Activated CD8-positive, alpha-beta memory T cell treated with anti-CD3 and anti-CD28 coated beads, Interleukin-2, amount 50 U/mL, for 4 hours (primary cell): ENCODE results near the gene SYNGR3.
"Not testable (repeated sequence)": the region's sequence is repeated elsewhere in the genome, so short reads cannot be mapped to it uniquely, and the experiment has no call there.

Experiments used
- DNase-seq: peaks from one replicate; pipeline ENCODE4 v3.0.0-alpha.2; 2020

The SYNGR3 gene, protein sequence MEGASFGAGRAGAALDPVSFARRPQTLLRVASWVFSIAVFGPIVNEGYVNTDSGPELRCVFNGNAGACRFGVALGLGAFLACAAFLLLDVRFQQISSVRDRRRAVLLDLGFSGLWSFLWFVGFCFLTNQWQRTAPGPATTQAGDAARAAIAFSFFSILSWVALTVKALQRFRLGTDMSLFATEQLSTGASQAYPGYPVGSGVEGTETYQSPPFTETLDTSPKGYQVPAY

DNA sequence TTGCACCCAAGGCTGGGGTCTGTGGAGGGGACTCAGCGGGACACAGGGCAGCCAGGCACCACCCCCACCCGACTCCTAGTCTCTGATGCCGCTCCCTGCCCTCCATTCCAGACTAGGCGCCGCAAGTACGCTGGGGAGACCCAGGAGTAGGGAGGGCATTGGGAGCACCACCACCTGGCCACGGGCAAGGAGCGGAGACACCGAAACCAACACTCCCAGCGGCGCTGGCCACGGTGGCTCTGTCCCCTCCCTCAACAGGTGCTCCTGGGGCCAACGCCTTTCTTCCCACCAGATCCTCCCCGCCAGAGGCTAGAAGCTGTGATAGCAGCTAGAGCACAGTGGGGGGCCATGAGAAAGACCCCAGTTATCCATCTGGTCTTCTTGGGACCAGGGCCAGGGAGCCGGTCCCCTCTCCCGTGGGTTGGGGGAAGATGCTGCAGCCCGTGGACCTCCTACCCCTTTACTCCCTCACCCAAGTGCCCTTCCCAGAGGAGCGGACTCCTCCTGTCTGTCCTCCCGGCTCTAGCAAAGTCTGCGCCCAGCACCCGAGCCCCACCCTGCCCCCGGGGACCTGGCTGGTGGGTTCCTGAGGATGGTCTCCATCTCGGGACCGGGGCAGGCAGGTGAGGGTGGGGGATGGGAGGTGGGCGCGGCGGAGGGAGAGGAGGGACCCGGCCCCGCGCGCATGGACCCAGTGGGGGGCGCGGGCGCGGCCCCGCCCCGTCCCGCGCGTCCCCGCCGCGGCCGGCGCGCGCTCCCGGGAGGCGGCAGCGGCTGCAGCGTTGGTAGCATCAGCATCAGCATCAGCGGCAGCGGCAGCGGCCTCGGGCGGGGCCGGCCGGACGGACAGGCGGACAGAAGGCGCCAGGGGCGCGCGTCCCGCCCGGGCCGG lies at the start of gene SYNGR3:
Gene SYNGR3 (plus strand): TSS at position 762 of the 892 bp plus-strand sequence. CDS start 133 bp downstream, outside the sequence.
- no peak for DNase-seq

DNA sequence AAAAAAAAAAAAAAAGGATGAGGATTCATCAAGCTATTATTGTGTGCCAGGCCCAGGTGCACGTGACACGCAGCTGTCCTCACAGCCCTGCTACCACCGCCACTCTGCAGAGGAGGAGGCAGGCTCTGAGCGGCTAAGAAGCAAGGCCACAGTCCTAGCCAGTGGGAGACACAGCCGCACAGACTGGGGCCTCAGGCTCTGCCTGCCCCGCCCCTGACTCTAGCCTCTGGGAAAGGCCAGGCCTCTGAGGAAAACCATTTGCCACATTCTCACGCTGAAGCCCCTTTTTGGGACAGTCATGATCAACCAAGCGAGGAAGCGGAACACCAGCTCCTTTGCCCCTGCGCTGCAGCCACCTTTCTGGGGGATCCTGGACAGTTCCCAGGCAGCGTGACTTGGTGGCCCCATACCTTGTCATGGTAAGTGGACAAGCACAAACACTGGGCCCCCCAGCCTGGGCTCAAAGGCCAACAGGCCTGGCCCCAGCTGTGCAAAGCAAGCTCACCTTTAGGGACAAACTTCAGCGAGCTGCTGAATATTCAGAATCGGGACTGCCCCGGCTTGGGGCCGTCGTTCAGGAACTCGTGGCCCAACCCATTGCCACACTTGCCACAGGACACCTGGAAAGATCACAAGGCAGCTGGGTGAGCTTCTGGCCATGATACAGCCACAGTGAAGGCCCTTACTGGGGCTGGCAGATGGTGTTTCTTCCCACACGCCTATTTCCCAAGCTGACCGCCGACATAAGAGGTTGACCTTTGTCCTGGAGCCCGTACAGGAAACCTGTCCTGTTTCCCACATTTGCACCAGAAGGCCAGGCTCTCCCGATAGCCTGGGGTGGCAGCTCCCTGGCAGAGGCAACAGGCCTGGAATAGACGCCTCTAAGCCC lies 49.3 kb upstream of the SYNGR3 start:
- DNase-seq = no peak

DNA sequence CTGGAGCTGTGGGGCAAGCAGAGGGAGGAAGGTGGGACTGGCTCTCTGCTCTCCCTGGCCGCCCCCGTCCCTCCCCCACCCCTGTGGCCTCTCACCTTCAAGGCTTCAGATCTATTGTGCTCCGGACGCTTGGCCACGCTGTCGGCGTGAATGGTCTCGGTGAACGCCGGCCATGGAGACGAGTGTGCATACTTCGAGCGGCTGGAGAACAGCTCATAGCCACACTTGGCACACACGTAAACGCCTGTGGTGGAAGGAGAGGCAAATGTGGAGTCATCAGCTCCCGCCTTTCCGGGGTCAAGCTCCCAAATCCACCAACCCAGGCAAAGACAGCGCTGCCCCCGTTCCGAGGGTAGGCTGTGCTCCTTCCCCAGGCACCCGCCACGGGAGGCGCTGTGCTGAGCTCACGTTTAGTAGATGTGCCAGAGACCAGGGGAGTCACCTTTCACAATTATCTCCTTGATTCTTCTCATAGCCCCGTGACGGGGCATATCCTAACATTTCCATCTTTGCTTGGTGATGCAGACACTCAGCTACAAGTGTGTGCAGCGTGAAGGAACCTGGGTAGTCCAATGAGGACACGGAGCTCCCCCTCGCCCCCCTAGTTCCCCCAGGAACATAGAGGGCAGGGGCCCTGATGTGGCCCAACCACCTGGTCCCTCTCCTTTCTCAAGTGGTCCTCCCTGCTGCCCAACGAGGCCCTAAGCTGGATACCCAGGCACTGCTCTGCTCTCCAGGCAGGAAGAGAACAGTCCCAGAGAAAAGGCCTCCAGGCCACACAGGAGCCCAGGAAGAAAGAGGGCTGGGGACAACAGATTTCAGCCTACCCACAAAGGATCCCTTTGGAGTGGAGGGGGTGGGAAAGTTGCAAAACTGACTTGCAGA lies 48.4 kb upstream of the SYNGR3 start:
- no peak for DNase-seq

DNA sequence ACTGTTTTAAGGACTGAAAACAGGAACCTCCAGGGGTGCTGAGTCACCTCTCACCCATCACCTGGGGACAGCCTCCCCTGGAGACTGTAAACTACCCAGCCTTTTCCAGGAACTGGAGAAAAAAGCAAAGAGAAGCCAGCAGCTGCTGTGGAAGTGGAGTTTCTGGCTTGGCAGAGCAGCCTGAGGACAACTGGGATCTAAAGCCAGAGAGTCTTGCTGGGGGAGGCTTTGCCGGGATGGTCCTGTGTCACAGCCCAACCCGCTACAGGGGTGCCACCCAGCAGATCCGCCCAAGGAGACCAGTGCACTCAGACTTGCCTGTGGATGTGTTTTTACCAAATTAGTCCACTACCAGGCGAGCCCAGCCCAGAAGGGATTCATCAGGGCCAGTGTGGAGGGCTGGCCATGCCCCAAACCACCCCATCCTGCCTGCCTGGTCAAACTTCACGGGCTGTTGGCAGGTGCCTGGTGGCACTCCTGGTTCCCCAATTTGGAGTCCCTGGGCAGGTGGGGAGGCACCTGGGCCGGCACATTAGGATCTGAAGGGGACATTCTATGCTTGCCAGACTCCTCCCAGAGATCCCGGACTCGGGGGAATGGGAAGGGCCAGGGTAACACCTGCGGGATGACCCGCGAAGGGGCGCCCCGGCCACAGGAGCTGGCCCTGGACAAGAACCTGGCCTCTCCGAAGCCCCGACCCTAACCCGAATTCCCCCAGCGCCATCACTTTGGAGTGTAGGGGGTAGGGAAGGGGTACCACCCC lies 47.5 kb upstream of the SYNGR3 start:
- no peak for DNase-seq

DNA sequence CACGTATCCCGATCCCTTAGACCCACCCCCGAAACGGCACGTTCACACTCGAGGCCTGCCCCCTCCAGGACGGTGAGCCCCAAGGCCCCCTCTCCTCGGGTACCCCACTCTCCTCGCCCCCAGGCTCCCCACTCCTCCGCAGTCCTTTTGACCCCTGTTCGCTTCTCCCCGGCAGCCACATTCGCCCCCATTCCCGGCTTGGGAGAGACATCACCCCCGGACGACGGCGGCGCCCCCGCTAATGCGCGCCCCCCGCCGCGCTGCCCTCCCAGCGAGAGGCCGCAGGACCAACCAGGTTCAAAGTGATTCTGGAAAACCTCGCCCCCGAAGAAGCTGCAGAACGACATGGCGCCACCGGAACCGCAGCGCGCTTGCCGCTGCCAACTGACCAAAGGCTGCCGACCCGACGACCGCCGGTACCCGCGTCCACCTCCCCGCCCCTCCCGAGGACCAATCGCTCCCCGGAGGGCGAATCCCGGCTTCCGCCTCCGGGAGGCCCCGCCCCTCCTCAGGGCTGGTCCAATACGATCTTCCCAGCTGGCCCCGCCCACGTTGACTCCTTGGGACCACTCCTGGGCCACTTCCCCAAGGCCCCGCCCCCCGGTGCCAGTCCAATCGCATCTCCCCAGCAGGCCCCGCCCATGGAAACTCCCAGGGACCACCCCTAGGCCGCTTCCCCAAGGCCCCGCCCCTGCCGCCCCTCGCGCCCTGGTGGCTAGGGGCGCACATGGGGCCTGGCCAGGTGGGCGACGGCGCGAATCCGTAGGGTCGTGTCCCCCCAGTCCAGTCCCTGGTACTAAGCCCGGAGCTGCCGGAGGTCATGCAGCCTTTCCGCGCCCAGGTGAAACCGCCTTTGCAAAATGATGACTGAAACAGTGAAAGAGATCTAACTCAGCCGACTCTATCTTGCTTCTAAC lies 46.7 kb upstream of the SYNGR3 start, which contains the start of gene MSRB1:
Gene MSRB1 (minus strand): TSS at position 390 of the 917 bp plus-strand sequence. CDS start 43 bp downstream, at position 347.
- peak; percentile 99 for DNase-seq

DNA sequence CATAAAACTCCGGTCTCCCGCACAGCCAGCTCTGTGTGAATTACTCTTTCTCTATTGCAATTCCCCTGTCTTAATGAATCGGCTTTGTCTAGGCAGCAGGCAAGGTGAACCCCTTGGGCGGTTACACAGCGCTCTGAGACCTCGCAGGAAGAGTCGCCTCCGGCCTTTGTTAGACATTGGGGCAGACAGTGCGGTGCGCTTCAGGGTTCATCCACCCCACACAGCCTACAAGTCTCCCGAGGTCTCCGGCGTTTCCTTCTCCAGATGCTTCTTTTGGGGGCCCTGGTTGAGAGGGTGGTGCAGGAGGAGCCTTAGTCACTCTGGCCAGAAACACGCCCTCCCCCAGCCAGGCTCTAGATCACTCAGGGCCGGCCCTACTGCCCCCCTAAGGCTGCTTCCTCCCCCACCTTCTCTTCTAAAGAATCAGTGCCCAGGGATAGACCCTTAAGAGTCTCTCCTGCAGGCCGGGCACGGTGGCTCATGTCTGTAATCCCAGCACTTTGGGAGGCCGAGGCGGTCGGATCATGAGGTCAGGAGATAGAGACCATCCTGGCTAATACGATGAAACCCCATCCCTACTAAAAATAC lies 45.1 kb upstream of the SYNGR3 start:
- DNase-seq = no peak

DNA sequence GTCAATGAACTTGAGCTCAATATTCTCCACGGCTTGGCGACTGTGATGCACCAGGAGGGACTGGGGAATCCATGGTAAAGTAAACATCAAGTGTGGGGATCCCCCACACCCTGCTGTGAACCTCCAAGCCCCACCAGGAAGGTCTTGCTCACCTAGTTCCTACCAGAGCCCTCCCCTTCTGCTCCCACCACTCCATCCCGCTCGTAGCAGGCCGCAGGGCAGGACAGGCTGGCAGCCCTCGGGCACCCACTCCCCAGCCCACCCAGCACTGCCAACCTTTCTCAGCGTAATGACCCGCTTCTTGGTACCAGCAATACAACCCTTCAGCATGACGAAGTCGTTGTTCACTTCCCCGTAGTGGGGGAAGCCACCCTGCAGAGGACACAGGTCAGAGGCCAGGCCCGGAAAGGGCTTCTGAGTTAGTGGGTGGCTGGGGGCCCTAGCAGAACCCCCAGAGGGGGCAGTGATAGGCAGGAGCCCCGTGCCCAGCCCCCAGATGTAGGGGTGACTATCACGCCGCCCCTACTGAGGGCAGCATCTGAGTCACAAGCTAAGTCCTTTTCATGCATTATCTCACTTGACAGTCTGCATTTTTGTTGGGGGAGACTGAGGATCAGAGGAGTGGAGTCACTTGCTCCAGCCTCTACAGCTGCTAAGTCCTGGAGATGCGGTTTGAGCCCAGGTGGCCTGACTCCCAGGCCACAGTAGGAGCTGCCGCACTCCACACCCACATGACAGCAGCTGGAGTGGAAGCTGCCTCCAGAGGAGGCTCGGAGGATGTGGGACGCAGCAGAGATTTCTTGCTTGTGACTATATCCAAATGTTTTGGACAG lies 44.0 kb upstream of the SYNGR3 start:
- DNase-seq = no peak

DNA sequence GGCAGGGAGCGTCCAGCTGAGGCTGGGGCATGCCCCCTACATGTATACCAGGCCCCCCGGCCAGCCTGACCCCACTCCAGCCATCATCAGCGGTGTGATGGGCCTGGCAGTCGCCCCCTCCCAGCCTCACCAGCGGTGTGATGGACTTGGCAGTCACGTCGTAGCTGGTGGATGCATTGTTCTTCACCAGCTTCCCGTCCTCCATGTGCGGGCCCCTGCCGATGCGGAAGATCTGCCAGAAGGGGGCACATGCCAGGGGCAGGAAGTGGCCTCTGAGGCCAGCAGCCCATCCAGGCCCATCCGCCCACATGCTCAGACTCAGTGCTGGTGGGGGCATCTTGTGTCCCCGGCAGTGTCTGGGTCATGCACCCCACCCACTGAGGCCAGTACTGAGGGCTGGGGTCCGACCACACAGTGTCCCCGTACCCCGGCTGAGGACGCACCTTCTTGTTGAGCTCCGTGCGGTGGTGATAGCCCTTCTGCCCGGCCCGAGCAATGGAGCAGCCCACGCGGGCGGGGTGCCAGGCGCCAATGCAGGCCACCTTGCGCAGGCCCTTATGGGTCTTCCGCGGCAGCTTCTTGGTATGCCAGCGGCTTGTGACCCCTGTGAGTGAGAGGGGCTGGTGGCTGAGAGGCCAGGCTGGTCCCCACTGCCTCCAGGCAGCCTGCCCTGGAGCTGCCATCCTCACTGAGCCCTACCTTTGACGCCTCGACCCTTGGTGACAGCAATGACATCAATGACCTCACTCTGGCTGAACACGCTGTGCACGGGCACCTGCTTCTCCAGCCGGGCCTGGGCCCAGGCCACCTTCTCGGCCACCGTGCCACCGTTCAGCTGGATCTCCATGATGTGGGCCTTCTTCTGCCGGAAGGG lies 43.0 kb upstream of the SYNGR3 start:
- no peak for DNase-seq

DNA sequence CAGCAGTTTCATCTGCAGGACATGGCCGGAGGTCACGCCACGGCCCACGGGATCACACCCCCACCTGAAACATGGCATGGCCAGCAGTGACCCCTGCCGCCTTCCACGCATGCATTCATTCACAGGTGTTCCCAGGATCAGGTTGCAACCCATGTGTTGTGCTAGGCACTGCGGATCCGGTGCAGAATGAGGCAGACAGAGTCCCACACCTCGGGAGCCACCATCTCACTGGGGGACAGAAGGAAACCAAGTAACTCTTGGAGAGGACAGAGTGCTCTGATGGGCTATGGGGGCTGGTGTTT lies 42.5 kb upstream of the SYNGR3 start:
- no peak for DNase-seq

DNA sequence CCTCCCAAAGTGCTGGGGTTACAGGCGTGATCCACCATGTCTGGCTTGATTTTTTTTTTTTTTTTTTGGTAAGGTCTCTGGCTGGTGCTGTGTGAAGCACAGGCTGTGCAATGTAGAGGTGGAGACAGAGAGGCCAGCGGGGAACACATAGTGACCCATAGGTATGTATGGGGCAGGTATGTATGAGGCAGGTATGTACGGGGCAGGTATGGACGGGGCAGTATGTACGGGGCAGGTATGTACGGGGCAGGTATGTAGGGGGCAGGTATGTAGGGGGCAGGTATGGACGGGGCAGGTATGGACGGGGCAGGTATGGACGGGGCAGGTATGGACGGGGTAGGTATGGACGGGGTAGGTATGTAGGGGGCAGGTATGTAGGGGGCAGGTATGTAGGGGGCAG lies 40.3 kb upstream of the SYNGR3 start:
- no peak for DNase-seq

DNA sequence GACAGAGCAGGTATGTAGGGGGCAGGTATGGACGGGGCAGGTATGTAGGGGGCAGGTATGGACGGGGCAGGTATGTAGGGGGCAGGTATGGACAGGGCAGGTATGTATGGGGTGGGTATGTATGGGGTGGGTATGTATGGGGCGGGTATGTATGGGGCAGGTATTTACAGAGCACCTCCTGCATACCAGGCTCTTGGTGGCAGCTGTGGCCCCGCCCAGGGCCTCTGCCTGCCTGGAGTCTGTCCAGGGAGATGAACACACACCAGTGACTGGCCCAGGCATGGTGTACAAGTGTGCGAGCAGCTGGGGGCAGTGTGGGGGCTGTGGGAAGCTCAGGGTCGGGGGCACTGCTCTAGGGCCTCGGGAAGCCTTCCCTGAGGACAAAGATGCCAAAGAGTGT lies 39.7 kb upstream of the SYNGR3 start:
- DNase-seq = no peak

DNA sequence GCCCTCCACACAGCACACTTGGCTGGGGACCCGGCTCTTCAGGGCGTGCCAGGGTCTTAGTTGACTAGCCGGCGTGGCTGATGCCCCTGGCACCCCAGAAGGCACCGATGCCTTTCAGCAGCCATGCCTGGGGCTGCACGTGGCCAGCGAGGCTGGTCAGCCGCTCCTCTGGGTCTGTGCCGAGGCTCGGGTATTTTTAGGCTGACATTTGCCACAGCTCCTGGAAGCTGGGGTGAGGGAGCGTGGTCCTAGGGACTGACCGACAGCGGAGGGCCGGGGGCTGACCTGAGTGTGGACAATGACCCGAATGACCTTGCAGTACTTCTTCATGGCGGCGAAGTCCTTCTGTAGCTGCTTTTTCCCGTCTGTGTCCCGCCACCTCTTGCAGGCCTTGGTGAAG lies 39.2 kb upstream of the SYNGR3 start:
- DNase-seq = no peak

DNA sequence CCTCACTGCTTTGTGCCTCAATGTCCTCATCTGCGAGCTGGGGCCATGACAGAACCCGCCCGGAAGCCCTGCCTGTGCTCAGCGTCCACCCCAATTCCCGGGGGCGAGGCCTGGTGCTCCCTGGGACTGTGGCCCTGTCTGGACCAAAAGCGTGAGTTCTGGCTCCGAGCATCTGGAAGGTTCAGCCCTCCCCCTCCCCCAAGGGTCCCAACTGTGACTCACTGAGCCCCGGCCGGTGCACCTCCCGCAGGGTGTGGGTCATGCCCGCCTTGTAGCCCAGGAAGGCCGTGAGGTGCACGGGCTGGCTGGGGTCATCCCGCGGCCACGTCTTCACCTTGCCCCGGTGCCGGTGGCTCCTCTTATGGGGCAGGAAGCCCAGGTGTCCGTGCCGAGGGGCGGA lies 36.0 kb upstream of the SYNGR3 start:
- no peak for DNase-seq

DNA sequence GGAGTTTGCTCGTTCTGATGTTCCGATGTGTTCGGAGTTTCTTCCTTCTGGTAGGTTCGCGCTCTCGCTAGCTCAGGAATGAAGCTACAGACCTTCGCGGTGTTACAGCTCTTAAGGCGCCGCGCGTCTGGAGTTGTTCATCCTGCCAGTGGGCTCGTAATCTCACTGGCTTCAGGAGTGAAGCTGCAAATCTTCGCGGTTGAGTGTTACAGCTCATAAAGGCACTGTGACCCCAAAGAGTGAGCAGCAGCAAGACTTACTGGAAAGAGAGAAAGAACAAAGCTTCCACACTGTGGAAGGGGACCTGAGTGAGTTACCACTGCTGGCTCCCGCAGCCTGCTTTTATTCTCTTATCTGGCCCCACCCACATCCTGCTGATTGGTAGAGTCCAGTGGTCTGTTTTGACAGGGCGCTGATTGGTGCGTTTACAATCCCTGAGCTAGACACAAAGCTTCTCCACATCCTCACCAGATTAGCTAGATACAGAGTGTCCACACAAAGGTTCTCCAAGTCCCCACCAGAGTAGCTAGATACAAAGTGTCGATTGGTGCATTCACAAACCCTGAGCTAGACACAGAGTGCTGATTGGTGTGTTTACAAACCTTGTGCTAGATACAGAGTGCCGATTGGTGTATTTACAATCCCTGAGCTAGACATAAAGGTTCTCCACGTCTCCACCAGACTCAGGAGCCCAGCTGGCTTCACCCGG lies 32.2 kb upstream of the SYNGR3 start:
- DNase-seq = not testable (repeated sequence)

DNA sequence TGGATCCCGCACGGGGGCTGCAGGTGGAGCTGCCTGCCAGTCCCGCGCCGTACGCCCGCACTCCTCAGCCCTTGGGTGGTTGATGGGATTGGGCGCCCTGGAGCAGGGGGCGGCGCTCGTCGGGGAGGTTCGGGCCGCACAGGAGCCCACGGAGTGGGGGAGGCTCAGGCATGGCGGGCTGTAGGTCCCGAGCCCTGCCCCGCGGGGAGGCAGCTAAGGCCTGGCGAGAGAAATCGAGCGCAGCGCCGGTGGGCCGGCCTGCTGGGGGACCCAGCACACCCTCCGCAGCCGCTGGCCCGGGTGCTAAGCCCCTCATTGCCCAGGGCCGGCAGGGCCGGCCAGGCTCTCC lies 31.7 kb upstream of the SYNGR3 start:
- not testable (repeated sequence) for DNase-seq

DNA sequence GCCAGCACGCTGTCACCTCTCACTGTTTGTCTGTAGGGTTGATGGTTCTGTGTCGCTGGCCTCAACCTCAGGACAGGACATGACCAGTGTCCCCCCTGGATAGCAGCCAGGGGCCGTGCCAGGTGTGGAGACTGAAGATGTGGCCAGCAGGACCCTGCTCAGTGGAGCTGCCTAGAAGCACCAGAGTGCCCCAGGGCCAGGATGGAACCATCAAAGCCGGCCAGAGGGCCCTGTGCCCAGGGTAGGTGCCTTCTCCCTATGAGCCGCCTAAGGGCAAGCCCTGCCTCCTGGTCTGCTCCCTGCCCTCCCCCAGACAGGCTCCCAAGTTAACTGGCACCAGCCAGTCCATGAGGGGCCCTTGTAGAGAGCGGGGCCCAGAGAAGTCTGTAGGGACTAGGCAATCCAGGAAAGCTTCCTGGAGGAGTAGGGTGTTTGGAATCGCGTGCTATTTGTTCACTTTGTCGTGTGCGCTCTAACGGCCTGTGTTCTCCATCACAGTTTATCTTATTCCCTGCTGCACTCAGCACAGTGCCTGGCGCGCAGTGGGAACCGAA lies 31.0 kb upstream of the SYNGR3 start:
- DNase-seq = no peak
